HepG2 (cell line): ENCODE results near the gene FTSJ1. TPM values are rescaled to one million over a fixed set of nuclear protein-coding genes. Genes with fewer than 3 reads are reported as not detected.

Experiments used
- BATF2 ChIP-seq: sonication (generic); formaldehyde crosslinking; IDR thresholded peaks from 2 replicates; pipeline ENCODE4 v1.8.0; 2022; ENCODE audit warnings: mild to moderate bottlenecking, missing genetic modification reagents, moderate library complexity
- CSRNP2 ChIP-seq: sonication (generic); formaldehyde crosslinking; conservative IDR thresholded peaks from 2 replicates; pipeline ENCODE4 v1.8.0; 2022; ENCODE audit warnings: low read depth, missing genetic modification reagents
- KLF13 ChIP-seq: sonication (generic); formaldehyde crosslinking; IDR thresholded peaks from 2 replicates; pipeline ENCODE4 v1.4.0; 2020; ENCODE audit warnings: mild to moderate bottlenecking, missing genetic modification reagents
- ZFP41 ChIP-seq: sonication (generic); formaldehyde crosslinking; IDR thresholded peaks from 2 replicates; pipeline ENCODE4 v1.4.0; 2020; ENCODE audit warnings: mild to moderate bottlenecking, missing genetic modification reagents, borderline replicate concordance
- ZNF224 ChIP-seq: sonication (generic); formaldehyde crosslinking; IDR thresholded peaks from 2 replicates; pipeline ENCODE4 v1.5.0; 2020; ENCODE audit warnings: mild to moderate bottlenecking, missing genetic modification reagents
- ZNF263 ChIP-seq: sonication (generic); formaldehyde crosslinking; IDR thresholded peaks from 2 replicates; pipeline ENCODE4 v1.4.0; 2020; ENCODE audit warnings: missing genetic modification reagents
- ZNF280D ChIP-seq: sonication (generic); formaldehyde crosslinking; IDR thresholded peaks from 2 replicates; pipeline ENCODE4 v1.5.1; 2020; ENCODE audit warnings: mild to moderate bottlenecking, missing genetic modification reagents
- ZNF510 ChIP-seq: sonication (generic); formaldehyde crosslinking; IDR thresholded peaks from 2 replicates; pipeline ENCODE4 v1.4.0; 2020; ENCODE audit warnings: low read depth, mild to moderate bottlenecking, missing genetic modification reagents
- ZNF513 ChIP-seq: sonication (generic); formaldehyde crosslinking; conservative IDR thresholded peaks from 2 replicates; pipeline ENCODE4 v1.5.0; 2020; ENCODE audit warnings: missing genetic modification reagents
- ZNF678 ChIP-seq: sonication (generic); formaldehyde crosslinking; IDR thresholded peaks from 2 replicates; pipeline ENCODE4 v1.4.0; 2020; ENCODE audit warnings: mild to moderate bottlenecking, missing genetic modification reagents
- ZNF746 ChIP-seq: sonication (generic); formaldehyde crosslinking; IDR thresholded peaks from 2 replicates; pipeline ENCODE4 v1.8.0; 2022; ENCODE audit warnings: mild to moderate bottlenecking, missing genetic modification reagents
- polyA plus RNA-seq, 8 experiments: library from polyadenylated mRNA; depleted of rRNA in 3 of 8; stranded (reverse) in 7 of 8; unstranded in 1 of 8; fragments of >200 nt; fragmentation: Illumina TruSeq in 4 of 8; extraction: Trizol in 4 of 8; gene quantifications; 2 replicates each; pipeline versions ENCODE4 v1.2.1 to v1.2.3, GENCODE V29; 2011 to 2016; ENCODE audit warnings: low read depth in 4 of 8, missing spikeins in 1 of 8, mixed read lengths in 1 of 8; ENCODE audit not compliant: insufficient read depth in 1 of 8
- total RNA-seq, 5 experiments: library from RNA; depleted of rRNA; stranded (reverse); fragments of >200 nt; fragmentation: Illumina TruSeq; extraction: Trizol; gene quantifications; 2 replicates each; pipeline ENCODE4 v1.2.3, GENCODE V29; 2016; ENCODE audit warnings: low read depth in 1 of 5
- TF ChIP-seq, protein P1 (sequence below): sonication (generic); formaldehyde crosslinking; IDR thresholded peaks from 2 replicates; pipeline ENCODE4 v1.5.1; 2020; ENCODE audit warnings: mild to moderate bottlenecking, missing genetic modification reagents, borderline replicate concordance
- TF ChIP-seq, protein P2 (sequence below): IDR thresholded peaks from 2 replicates; pipeline ENCODE4 v1.6.1; 2016; ENCODE audit warnings: missing genetic modification reagents, missing compliant biosample characterization

FTSJ1 gene
- total and polyA plus RNA-seq, 2 of the 13 experiments (the other 11 are each of a cell fraction or from before 2014, with no cell fraction given): 30.3 to 37.9 TPM

DNA sequence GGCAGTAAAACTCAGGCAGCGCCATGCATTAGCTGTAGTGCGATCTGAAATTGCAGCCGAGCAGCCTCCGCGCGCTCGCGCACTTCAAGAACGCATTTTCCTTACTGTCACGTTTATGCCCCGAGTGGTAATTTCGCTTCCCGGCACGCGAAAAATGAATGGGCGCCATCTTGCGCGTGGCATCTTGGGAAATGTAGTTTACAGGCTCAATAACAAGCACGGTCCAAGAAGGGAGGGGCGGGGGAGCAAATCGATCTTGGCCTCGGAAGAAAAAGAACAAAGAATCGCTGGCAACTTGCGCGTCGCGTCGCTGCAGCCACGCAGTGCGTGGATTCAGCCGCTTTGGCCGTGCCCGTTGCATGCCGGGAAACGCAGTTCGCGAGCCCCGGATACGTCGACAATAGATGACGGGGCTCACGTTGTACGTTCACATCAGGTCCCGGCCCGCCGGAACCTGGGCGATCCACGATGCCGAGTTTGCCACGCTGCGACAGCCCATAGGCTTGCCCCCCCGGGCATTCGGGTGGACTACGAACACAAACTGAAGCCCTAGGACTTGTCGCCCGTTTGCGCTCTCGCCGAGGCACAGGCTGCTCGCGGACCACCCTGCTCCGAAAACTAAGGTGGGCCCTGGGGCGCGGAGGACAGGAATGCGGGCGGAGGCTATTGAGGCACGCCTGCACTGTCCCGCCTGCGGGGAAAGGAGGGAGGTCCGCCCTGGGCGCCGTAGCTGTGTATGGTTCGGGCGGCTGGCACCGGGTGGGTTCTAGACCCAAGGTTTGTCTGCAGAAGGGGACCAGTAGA lies at the start of gene FTSJ1 (continued):
- no peak for TF ChIP-seq ZFP41
- TF ChIP-seq ZNF678: no peak
- TF ChIP-seq BATF2 (CRISPR knock-in tag): no peak
- no peak for TF ChIP-seq ZNF510
- no peak for TF ChIP-seq KLF13 (CRISPR knock-in tag)
- no peak for TF ChIP-seq ZNF513 (CRISPR knock-in tag)
- TF ChIP-seq, protein P1, sequence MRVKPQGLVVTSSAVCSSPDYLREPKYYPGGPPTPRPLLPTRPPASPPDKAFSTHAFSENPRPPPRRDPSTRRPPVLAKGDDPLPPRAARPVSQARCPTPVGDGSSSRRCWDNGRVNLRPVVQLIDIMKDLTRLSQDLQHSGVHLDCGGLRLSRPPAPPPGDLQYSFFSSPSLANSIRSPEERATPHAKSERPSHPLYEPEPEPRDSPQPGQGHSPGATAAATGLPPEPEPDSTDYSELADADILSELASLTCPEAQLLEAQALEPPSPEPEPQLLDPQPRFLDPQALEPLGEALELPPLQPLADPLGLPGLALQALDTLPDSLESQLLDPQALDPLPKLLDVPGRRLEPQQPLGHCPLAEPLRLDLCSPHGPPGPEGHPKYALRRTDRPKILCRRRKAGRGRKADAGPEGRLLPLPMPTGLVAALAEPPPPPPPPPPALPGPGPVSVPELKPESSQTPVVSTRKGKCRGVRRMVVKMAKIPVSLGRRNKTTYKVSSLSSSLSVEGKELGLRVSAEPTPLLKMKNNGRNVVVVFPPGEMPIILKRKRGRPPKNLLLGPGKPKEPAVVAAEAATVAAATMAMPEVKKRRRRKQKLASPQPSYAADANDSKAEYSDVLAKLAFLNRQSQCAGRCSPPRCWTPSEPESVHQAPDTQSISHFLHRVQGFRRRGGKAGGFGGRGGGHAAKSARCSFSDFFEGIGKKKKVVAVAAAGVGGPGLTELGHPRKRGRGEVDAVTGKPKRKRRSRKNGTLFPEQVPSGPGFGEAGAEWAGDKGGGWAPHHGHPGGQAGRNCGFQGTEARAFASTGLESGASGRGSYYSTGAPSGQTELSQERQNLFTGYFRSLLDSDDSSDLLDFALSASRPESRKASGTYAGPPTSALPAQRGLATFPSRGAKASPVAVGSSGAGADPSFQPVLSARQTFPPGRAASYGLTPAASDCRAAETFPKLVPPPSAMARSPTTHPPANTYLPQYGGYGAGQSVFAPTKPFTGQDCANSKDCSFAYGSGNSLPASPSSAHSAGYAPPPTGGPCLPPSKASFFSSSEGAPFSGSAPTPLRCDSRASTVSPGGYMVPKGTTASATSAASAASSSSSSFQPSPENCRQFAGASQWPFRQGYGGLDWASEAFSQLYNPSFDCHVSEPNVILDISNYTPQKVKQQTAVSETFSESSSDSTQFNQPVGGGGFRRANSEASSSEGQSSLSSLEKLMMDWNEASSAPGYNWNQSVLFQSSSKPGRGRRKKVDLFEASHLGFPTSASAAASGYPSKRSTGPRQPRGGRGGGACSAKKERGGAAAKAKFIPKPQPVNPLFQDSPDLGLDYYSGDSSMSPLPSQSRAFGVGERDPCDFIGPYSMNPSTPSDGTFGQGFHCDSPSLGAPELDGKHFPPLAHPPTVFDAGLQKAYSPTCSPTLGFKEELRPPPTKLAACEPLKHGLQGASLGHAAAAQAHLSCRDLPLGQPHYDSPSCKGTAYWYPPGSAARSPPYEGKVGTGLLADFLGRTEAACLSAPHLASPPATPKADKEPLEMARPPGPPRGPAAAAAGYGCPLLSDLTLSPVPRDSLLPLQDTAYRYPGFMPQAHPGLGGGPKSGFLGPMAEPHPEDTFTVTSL: no peak
- no peak for TF ChIP-seq ZNF224 (CRISPR knock-in tag)
- TF ChIP-seq ZNF746 (CRISPR knock-in tag): no peak
- no peak for TF ChIP-seq CSRNP2 (CRISPR knock-in tag)
- TF ChIP-seq ZNF263 (CRISPR knock-in tag): no peak
- TF ChIP-seq ZNF280D (CRISPR knock-in tag): no peak
- TF ChIP-seq, protein P2, sequence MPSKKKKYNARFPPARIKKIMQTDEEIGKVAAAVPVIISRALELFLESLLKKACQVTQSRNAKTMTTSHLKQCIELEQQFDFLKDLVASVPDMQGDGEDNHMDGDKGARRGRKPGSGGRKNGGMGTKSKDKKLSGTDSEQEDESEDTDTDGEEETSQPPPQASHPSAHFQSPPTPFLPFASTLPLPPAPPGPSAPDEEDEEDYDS: peak; percentile 14; the same call in 1 of the 2 replicates
